Calu3 (cell line): ENCODE data around the gene BTBD19. TPM values are rescaled to one million over a fixed set of nuclear protein-coding genes. Genes with fewer than 3 reads are reported as not detected.

Experiments
- BruUV-seq: library from RNA; stranded (reverse); fragments of 400-500 nt; replicated peaks from 2 replicates; lab custom pipeline; 2021; lab: Mats Ljungman, UMichigan
- CTCF ChIA-PET: fragments of 300-600 bp; sonication (Branson Sonifier 250); formaldehyde crosslinking; loops from one replicate; lab custom pipeline; 2022; ENCODE audit warnings: antibody characterized with exemption; lab: Charles Lee
- DNase-seq: peaks from one replicate; pipeline ENCODE4 v3.0.0; 2022
- H3K27ac Mint-ChIP-seq: one replicate; pipeline ENCODE4 v1.8.0; 2022; ENCODE audit warnings: mixed read lengths; ENCODE audit not compliant: unreplicated experiment
- H3K27me3 Mint-ChIP-seq: one replicate; pipeline ENCODE4 v1.8.0; 2022; ENCODE audit warnings: mixed read lengths; ENCODE audit not compliant: unreplicated experiment
- H3K36me3 Mint-ChIP-seq: one replicate; pipeline ENCODE4 v1.8.0; 2022; ENCODE audit warnings: mild to moderate bottlenecking, moderate library complexity, mixed read lengths; ENCODE audit not compliant: insufficient read depth, unreplicated experiment
- H3K4me1 Mint-ChIP-seq: one replicate; pipeline ENCODE4 v1.8.0; 2022; ENCODE audit warnings: mild to moderate bottlenecking, low read depth, mixed read lengths; ENCODE audit not compliant: unreplicated experiment
- H3K4me3 Mint-ChIP-seq: one replicate; pipeline ENCODE4 v1.8.0; 2022; ENCODE audit warnings: mild to moderate bottlenecking, low read depth, moderate library complexity, mixed read lengths; ENCODE audit not compliant: unreplicated experiment
- H3K9me3 Mint-ChIP-seq: one replicate; pipeline ENCODE4 v1.8.0; 2022; ENCODE audit warnings: low read depth, mixed read lengths; ENCODE audit not compliant: unreplicated experiment
- intact Hi-C: fragments of 100-400 bp; cut with micrococcal nuclease; formaldehyde crosslinking; loops from one replicate; pipeline ENCODE4 v1.10.0; 2022; ENCODE audit not compliant: unreplicated experiment
- total RNA-seq: library from RNA; stranded (reverse); gene quantifications from 2 replicates; pipeline ENCODE4 v1.2.3, GENCODE V29; 2022
- TF ChIP-seq, protein P1 (sequence below): fragments of 200-600 bp; IDR thresholded peaks from one replicate; pipeline ENCODE4 v1.8.0; 2022; ENCODE audit warnings: antibody characterized with exemption; ENCODE audit not compliant: unreplicated experiment

BTBD19 gene
- total RNA-seq, 1 experiment from 2014 or later = 5.9 TPM

GRCh38 chr1:44775078-44775929 is 33.0 kb upstream of the BTBD19 start, which contains the start of gene RPS8:
RPS8 (plus strand) TSS chr1:44775540; CDS start chr1:44775597, 57 bp downstream.
- H3K4me1 Mint-ChIP-seq = peaks cover 19% of the 10 kb centered on the region
- TSS peak; percentile 96 for BruUV-seq
- H3K9me3 Mint-ChIP-seq = no peaks in the 10 kb centered on the region
- peak within 1 kb of the TSS; percentile 97 for H3K4me3 Mint-ChIP-seq
- intact Hi-C loops = no loop called here
- TF ChIP-seq, protein P1, sequence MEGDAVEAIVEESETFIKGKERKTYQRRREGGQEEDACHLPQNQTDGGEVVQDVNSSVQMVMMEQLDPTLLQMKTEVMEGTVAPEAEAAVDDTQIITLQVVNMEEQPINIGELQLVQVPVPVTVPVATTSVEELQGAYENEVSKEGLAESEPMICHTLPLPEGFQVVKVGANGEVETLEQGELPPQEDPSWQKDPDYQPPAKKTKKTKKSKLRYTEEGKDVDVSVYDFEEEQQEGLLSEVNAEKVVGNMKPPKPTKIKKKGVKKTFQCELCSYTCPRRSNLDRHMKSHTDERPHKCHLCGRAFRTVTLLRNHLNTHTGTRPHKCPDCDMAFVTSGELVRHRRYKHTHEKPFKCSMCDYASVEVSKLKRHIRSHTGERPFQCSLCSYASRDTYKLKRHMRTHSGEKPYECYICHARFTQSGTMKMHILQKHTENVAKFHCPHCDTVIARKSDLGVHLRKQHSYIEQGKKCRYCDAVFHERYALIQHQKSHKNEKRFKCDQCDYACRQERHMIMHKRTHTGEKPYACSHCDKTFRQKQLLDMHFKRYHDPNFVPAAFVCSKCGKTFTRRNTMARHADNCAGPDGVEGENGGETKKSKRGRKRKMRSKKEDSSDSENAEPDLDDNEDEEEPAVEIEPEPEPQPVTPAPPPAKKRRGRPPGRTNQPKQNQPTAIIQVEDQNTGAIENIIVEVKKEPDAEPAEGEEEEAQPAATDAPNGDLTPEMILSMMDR = no peak
- no peaks in the 10 kb centered on the region for H3K27me3 Mint-ChIP-seq
- H3K36me3 Mint-ChIP-seq = peaks cover 56% of the 10 kb centered on the region
- CTCF ChIA-PET = interaction anchor here (1.0 to 1.9 kb wide), 3 partner anchors 9 to 44 kb away, joined by 3 to 4 read pairs (median 3); partner anchors contain the start of genes PLK3 and RNU5D-1
- DNase-seq = peak; percentile 88
- peak within 1 kb of the TSS; percentile 98 for H3K27ac Mint-ChIP-seq

DNA sequence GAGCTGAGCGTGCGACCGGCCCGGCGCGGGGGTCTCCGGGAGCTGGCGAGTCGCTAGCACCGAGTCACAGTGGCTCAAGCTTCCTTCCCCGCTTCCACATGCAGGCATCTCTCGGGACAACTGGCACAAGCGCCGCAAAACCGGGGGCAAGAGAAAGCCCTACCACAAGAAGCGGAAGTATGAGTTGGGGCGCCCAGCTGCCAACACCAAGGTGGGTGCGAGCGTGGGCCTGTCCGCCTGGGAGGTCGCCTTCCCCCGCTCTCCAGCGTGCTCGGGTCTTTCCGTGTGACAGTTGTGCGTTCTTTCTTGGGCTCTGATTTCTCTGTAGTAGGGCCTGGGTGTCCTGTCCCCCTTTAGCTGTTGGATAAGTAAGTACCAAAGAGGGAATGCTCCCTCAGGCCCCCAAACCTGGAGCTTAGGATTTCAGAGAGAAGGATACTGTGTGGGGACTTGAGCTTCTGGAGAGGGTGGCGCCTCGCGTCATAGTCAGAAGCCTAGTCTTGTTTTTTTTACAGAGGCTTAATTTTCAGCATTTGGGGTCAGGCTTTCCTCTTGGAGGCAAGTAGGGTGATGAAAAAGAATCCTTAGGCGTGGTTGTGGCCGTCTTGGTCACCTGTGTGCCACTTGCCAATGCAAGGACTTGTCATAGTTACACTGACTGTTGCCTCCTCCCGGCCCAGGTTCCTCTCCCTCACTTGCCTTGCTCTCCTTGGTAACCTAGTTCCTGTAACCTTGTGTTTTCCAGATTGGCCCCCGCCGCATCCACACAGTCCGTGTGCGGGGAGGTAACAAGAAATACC is 32.2 kb upstream of the BTBD19 start:
- Mint-ChIP-seq H3K27me3 (no peaks in the 10 kb centered on the region), H3K36me3 (peaks cover 65% of the 10 kb centered on the region), H3K9me3 (no peaks in the 10 kb centered on the region), H3K4me1 (peaks cover 19% of the 10 kb centered on the region), H3K27ac (peak overlapping the region; percentile 90), H3K4me3 (peak overlapping the region; percentile 97)
- DNase-seq = no peak
- BruUV-seq = TSS peak; percentile 50
- intact Hi-C loops = no loop called here
- TF ChIP-seq, protein P1 = no peak
- CTCF ChIA-PET = interaction anchor here (1.0 to 1.9 kb wide), 3 partner anchors 9 to 45 kb away, joined by 3 to 4 read pairs (median 3); partner anchors contain the start of genes PLK3 and RNU5D-1

DNA sequence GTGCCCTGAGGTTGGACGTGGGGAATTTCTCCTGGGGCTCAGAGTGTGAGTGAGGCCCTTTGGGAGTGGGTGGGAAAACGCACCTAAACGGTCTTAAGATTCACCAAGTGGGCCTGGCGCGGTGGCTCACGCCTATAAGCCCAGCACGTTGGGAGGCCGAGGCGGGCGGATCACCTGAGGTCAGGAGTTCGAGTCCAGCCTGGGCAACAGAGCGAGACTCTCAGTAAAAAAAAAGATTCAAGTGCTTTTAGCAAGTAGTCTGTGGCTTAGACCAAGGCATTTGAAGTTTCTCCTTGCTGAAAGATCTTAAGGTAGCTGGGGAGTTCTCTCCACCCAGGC is 31.6 kb upstream of the BTBD19 start:
- Mint-ChIP-seq H3K9me3 (no peaks in the 10 kb centered on the region), H3K27me3 (no peaks in the 10 kb centered on the region), H3K27ac (peak overlapping the region; percentile 90), H3K4me3 (peak overlapping the region; percentile 97), H3K4me1 (peaks cover 19% of the 10 kb centered on the region), H3K36me3 (peaks cover 70% of the 10 kb centered on the region)
- CTCF ChIA-PET = interaction anchor here (1.0 kb wide), 1 partner anchor 46 kb away, joined by 3 read pairs; the partner anchor contains the start of gene RNU5D-1
- DNase-seq = no peak
- TF ChIP-seq, protein P1 = no peak
- no TSS peak for BruUV-seq
- intact Hi-C loops = no loop called here

- no TSS peak for BruUV-seq
- Mint-ChIP-seq H3K36me3 (peaks cover 77% of the 10 kb centered on the region), H3K4me1 (peaks cover 19% of the 10 kb centered on the region), H3K27me3 (no peaks in the 10 kb centered on the region), H3K27ac (peak overlapping the region; percentile 76), H3K9me3 (no peaks in the 10 kb centered on the region), H3K4me3 (peak overlapping the region; percentile 97)
- intact Hi-C loops = no loop called here
- CTCF ChIA-PET = no interaction called here
- DNase-seq = no peak
- TF ChIP-seq, protein P1 = no peak
Observed at GRCh38 chr1:44777547-44777946, 30.8 kb upstream of the BTBD19 start.
